ENCODE measurements around the gene ABCC1.

DNA sequence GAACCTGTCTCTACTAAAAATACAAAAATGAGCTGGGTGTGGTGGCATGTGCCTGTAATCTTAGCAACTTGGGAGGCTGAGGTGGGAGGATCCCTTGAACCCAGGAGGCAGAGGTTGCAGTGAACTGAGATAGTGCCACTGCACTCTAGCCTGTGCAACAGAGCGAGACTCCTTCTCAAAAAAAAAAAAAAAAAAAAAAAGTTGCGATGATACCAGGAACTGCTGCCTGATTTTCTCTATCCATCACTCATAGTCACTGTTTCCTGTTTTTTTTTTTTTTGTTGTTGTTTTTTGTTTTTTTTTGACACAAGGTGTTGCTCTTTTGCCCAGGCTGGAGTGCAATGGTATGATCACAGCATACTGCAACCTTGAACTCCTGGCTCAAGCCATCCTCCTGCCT lies 59.2 kb downstream of the ABCC1 start:
- no peak for TF ChIP-seq CTCF (IDR thresholded peaks at IDR 0.05)
- TF ChIP-seq POLR2A (IDR thresholded peaks at IDR 0.05), result no peak

Data from Peyer's patch (tissue), 4 donors.